NCI-H2196 treated with DMSO at 0.1 percent for 48 hours (cell line): ENCODE data around the gene SHTN1.

Experiments used
- DNase-seq: peaks from one replicate; lab custom pipeline; 2025; ENCODE audit not compliant: unreplicated experiment; lab: John Stamatoyannopoulos, UW

The SHTN1 gene

DNA sequence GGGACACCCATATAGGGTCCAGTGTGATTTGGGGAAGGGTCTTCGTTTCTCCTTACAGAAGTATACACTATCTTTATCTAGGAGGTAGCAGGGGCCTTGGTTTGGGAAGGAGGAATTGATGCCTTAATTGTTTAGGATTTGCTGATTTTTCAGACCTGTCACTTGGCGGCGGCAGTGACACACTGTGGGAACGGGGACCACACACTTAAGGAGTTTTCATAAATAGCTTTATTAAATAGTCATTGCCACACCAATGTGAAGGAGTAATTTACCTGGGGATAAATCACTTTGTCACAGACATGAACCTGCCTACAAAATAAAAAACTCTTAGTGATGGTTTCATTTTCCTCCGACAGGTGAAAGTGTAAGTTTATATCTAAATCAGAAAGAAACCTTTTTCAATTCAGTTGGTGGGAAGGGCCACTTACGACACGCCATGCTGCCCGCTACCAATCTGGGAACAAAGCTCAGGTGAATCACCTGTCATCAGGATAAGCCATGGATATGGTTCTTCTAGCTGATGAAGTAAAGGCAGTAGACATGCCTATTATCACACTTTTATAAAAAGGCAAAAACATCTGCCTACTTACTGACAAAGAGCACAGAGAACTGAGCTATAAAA, 168.0 kb downstream of the SHTN1 start:
- DNase-seq, result no peak

DNA sequence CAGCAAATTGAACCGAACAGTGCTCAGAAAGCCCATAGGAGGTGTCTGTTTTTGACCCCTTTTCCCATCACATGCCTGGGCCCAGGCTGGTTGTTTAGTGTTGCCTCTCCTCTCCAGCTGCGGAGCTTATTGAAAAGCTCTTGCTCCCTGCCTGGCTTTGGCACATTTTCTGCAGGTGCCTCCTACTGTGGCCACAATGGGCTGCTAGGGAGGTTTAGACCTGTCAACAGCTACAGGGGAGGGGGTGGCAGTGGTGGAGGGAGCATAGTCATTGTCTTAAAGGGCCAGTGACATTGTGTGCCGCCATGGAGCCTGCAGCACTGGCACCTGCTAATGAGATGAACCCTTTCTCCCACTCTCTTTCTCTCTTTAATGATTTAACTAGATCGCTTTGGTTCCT, 168.9 kb downstream of the SHTN1 start:
- DNase-seq, result no peak

DNA sequence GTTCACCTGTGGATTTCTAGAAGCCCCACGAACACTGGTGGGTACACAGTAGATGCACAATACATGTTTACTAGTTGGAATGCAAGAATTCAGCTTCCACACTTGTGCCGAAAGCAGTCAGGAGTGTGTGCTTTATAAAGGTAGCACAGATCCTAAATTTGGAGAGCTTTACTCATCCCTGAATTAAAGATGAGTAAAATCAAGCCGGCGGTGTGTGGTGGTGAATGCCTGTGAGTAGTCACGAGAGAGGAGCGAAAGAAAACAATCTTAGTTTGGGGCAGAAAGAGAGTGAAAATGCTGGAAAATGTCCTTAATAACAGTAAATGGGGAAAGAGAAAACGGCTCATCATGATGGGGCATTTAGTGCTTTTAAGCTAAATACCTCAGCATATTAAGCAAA, 169.3 kb downstream of the SHTN1 start:
- no peak for DNase-seq

DNA sequence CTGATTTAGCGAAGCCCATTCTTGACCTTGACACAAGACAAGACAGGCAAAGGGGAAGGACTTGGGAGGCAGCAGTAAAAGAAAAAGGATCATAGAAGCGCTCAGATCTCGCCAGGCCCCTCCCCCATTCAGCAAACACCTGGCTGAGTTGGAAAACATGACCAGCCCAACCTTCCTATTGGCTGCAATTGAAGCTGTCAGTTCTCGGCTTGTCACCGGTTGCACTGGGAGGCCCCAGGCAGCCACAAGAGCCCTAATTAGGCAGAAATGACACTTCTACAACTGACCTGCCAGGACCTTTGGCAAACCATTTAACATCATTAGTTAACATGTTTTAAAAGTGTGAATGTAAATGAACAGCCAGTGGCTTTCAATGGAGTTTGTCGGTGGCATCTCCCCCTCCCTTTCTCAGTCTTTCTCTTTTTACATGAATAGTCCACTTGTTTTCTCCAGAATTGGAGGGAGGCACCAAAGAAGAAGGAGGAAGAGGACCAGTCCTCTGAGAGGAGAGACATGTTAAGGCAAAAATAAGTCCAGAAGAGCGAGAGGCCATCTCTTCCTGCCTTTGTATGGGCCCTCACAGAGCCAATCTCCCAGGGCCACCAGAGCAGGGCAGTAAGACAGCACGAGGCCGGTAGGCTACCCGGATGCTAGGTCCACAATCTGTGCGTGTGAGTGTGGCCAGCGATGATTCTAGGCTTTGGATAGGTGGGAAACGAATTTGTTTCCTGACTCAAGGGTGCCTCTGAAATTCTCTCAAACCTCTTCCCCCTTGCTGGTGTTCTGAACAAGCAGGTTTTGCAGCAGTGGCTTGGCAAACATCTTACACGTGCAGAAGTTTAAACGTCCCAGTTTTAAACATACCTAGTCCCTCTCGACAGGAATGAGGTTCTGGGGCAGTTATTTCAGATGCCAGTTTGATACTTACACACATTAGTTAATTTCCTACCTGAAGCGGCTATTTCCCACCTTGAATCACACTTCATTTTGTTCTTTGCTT, 170.7 kb downstream of the SHTN1 start:
- no peak for DNase-seq

DNA sequence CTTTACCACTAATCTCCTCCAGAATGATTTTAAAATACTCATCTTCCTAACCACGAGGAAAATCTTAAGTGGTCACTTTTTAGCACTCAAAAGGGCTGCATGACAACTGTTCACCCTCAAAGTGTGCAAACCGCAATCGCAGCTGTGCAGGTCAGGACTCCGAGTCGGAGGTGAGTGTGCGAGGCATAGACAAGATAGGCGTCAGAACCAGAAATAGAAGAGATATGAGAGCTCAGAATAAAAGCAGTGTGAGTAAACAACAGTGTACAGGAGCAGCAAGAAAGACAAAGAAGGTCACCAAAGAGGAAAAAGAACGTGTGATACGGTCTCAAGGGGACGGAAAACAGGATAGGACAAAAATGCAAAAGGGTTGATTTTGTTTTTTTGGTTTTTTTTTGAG, 173.2 kb downstream of the SHTN1 start:
- no peak for DNase-seq
